Bronchial epithelial cell (primary cell): ENCODE data around the gene COPS4. TPM values are rescaled to one million over a fixed set of nuclear protein-coding genes. Genes with fewer than 3 reads are reported as not detected.

Experiments used
- DNase-seq: peaks from one replicate; pipeline ENCODE4 v3.0.0-alpha.2; 2010; ENCODE audit warnings: low read depth
- FAIRE-seq: peaks from 2 replicates; lab custom pipeline; 2011; peaks lifted over from hg19 to GRCh38; lab: Jason Lieb, UNC
- H3K27me3 ChIP-seq: 2 replicates; pipeline ENCODE4 v1.5.1; 2011; ENCODE audit warnings: low read length; ENCODE audit not compliant: control insufficient read depth, insufficient read depth
- H3K36me3 ChIP-seq: 2 replicates; pipeline ENCODE4 v1.5.1; 2011; ENCODE audit warnings: low read length; ENCODE audit not compliant: control insufficient read depth, insufficient read depth
- H3K4me3 ChIP-seq: 2 replicates; pipeline ENCODE4 v1.5.1; 2011; ENCODE audit warnings: mild to moderate bottlenecking, low read depth, low read length, control low read depth
- CTCF ChIP-seq: IDR thresholded peaks from 2 replicates; pipeline ENCODE4 v1.5.1; 2011; ENCODE audit warnings: mild to moderate bottlenecking, moderate library complexity, low read length, control low read depth, inconsistent platforms; ENCODE audit not compliant: insufficient read depth, severe bottlenecking
- total RNA-seq: library from RNA; depleted of rRNA; stranded (reverse); fragments of >200 nt; gene quantifications from 2 replicates; pipeline ENCODE4 v1.2.1, GENCODE V29; 2014

Gene COPS4
- total RNA-seq, 1 donor from 2014 or later: 41.6 TPM

GRCh38 chr4:83089410-83090157 lies 54.6 kb downstream of the COPS4 start:
- FAIRE-seq: no peak
- no peak for TF ChIP-seq CTCF

GRCh38 chr4:83093060-83093640 lies 58.2 kb downstream of the COPS4 start:
- FAIRE-seq (no peak), DNase-seq (peak; percentile 40)

More at GRCh38 chr4:83089410-83090157, 54.6 kb downstream of the COPS4 start:
- DNase-seq: no peak
- H3K36me3 ChIP-seq: no peaks in the 10 kb centered on the region
- H3K4me3 ChIP-seq: no peak overlapping the region
- H3K27me3 ChIP-seq: no peaks in the 10 kb centered on the region

GRCh38 chr4:83096397-83096796 lies 61.4 kb downstream of the COPS4 start:
- DNase-seq: no peak
- FAIRE-seq: no peak
- no peaks in the 10 kb centered on the region for H3K27me3 ChIP-seq
- no peak overlapping the region for H3K4me3 ChIP-seq
- H3K36me3 ChIP-seq: no peaks in the 10 kb centered on the region
- TF ChIP-seq CTCF: no peak

More at GRCh38 chr4:83093060-83093640, 58.2 kb downstream of the COPS4 start:
- no peak for TF ChIP-seq CTCF
- H3K27me3 ChIP-seq: no peaks in the 10 kb centered on the region
- H3K36me3 ChIP-seq: no peaks in the 10 kb centered on the region
- H3K4me3 ChIP-seq: no peak overlapping the region

- no peak for TF ChIP-seq CTCF
- no peak for FAIRE-seq
These were observed 70.0 kb downstream of the COPS4 start for GRCh38 chr4:83104991-83105390.

GRCh38 chr4:83107631-83108030 lies 72.6 kb downstream of the COPS4 start:
- DNase-seq (no peak), FAIRE-seq (no peak)
- no peaks in the 10 kb centered on the region for H3K27me3 ChIP-seq
- no peaks in the 10 kb centered on the region for H3K36me3 ChIP-seq
- H3K4me3 ChIP-seq: no peak overlapping the region
- no peak for TF ChIP-seq CTCF

More at GRCh38 chr4:83104991-83105390, 70.0 kb downstream of the COPS4 start:
- Histone ChIP-seq H3K27me3 (no peaks in the 10 kb centered on the region), H3K36me3 (no peaks in the 10 kb centered on the region), H3K4me3 (no peak overlapping the region)
- DNase-seq: no peak
